Neural progenitor cell (in vitro differentiated cells): ENCODE data around the gene ACAA1. TPM values are rescaled to one million over a fixed set of nuclear protein-coding genes. Genes with fewer than 3 reads are reported as not detected.

ENCODE experiments used
- DNase-seq: peaks from one replicate; pipeline ENCODE4 v3.0.0-alpha.2; 2016; ENCODE audit warnings: low spot score
- H2AFZ ChIP-seq: fragments of 200-600 bp; sonication (generic); replicated peaks from 2 replicates; pipeline ENCODE4 v1.6.1; 2016; ENCODE audit warnings: antibody characterized with exemption
- H3F3A ChIP-seq: fragments of 200-600 bp; sonication (generic); 2 replicates; pipeline ENCODE4 v1.6.1; 2016; ENCODE audit warnings: antibody characterized with exemption, low read depth
- H3K27ac ChIP-seq: fragments of 200-600 bp; sonication (generic); 2 replicates; pipeline ENCODE4 v1.5.1; 2016; ENCODE audit warnings: mild to moderate bottlenecking
- H3K27me3 ChIP-seq: fragments of 200-600 bp; sonication (generic); 2 replicates; pipeline ENCODE4 v1.6.1; 2016; ENCODE audit warnings: mild to moderate bottlenecking, moderate library complexity
- H3K36me3 ChIP-seq: fragments of 200-600 bp; sonication (generic); 2 replicates; pipeline ENCODE4 v1.5.1; 2016
- H3K4me1 ChIP-seq: fragments of 200-600 bp; sonication (generic); 2 replicates; pipeline ENCODE4 v1.6.1; 2016; ENCODE audit warnings: mixed run types
- H3K4me2 ChIP-seq: fragments of 200-600 bp; sonication (generic); 2 replicates; pipeline ENCODE4 v1.6.1; 2016
- H3K4me3 ChIP-seq: fragments of 200-600 bp; sonication (generic); 2 replicates; pipeline ENCODE4 v1.5.1; 2016
- H3K79me2 ChIP-seq: fragments of 200-600 bp; sonication (generic); 2 replicates; pipeline ENCODE4 v1.6.1; 2016; ENCODE audit warnings: low read depth
- H3K9ac ChIP-seq: fragments of 200-600 bp; sonication (generic); 2 replicates; pipeline ENCODE4 v1.6.1; 2016
- H3K9me3 ChIP-seq: fragments of 200-600 bp; sonication (generic); 2 replicates; pipeline ENCODE4 v1.5.1; 2016; ENCODE audit warnings: low read depth
- H4K20me1 ChIP-seq: fragments of 200-600 bp; sonication (generic); 2 replicates; pipeline ENCODE4 v1.6.1; 2016; ENCODE audit warnings: low read depth
- H3K27ac Mint-ChIP-seq: 3 replicates; pipeline ENCODE4 v1.8.0; 2021; ENCODE audit warnings: mixed read lengths
- H3K27me3 Mint-ChIP-seq: 2 replicates; pipeline ENCODE4 v1.8.0; 2022; ENCODE audit warnings: low read depth, mild to moderate bottlenecking, inconsistent platforms, moderate library complexity, mixed read lengths; ENCODE audit not compliant: insufficient read depth
- H3K36me3 Mint-ChIP-seq: 3 replicates; pipeline ENCODE4 v1.8.0; 2021; ENCODE audit warnings: mixed read lengths
- H3K4me1 Mint-ChIP-seq: 3 replicates; pipeline ENCODE4 v1.8.0; 2021; ENCODE audit warnings: mixed read lengths
- H3K4me3 Mint-ChIP-seq: 3 replicates; pipeline ENCODE4 v1.8.0; 2021; ENCODE audit warnings: mild to moderate bottlenecking, moderate library complexity, mixed read lengths
- H3K9me3 Mint-ChIP-seq: 3 replicates; pipeline ENCODE4 v1.8.0; 2020; ENCODE audit warnings: mixed read lengths
- EZH2 ChIP-seq: fragments of 200-600 bp; sonication (generic); IDR thresholded peaks from 2 replicates; pipeline ENCODE4 v1.6.1; 2017; ENCODE audit warnings: antibody characterized with exemption, mild to moderate bottlenecking, moderate library complexity
- EZH2phosphoT487 ChIP-seq: fragments of 200-600 bp; sonication (generic); IDR thresholded peaks from 2 replicates; pipeline ENCODE4 v1.6.1; 2017; ENCODE audit warnings: antibody characterized with exemption
- total RNA-seq: library from RNA; depleted of rRNA; stranded (reverse); fragments of >200 nt; gene quantifications from 2 replicates; pipeline ENCODE4 v1.2.3, GENCODE V29; 2015; ENCODE audit warnings: low replicate concordance
- TF ChIP-seq, protein P1 (sequence below): fragments of 200-600 bp; sonication (generic); IDR thresholded peaks from 2 replicates; pipeline ENCODE4 v1.5.1; 2017; ENCODE audit warnings: antibody characterized with exemption, mild to moderate bottlenecking

Gene ACAA1
- total RNA-seq, 1 donor from 2014 or later: 3.3 TPM

GRCh38 chr3:38146504-38146903 is 9.6 kb upstream of the ACAA1 start:
- DNase-seq: no peak
- H3K4me3 Mint-ChIP-seq: no peak overlapping the region
- H2AFZ ChIP-seq: no peak overlapping the region
- H3K36me3 ChIP-seq: no peaks in the 10 kb centered on the region
- H3K27ac ChIP-seq: no peak overlapping the region
- peaks cover 8% of the 10 kb centered on the region for H3K9me3 ChIP-seq
- H3F3A ChIP-seq: no peaks in the 10 kb centered on the region
- no peaks in the 10 kb centered on the region for H3K27me3 Mint-ChIP-seq
- H3K4me3 ChIP-seq: no peak overlapping the region
- H3K4me1 Mint-ChIP-seq: no peaks in the 10 kb centered on the region
- H3K27me3 ChIP-seq: no peaks in the 10 kb centered on the region
- no peak overlapping the region for H3K4me2 ChIP-seq
- no peak overlapping the region for H3K27ac Mint-ChIP-seq
- H4K20me1 ChIP-seq: no peaks in the 10 kb centered on the region
- TF ChIP-seq EZH2phosphoT487 (no peak), EZH2 (no peak)
- TF ChIP-seq, protein P1, sequence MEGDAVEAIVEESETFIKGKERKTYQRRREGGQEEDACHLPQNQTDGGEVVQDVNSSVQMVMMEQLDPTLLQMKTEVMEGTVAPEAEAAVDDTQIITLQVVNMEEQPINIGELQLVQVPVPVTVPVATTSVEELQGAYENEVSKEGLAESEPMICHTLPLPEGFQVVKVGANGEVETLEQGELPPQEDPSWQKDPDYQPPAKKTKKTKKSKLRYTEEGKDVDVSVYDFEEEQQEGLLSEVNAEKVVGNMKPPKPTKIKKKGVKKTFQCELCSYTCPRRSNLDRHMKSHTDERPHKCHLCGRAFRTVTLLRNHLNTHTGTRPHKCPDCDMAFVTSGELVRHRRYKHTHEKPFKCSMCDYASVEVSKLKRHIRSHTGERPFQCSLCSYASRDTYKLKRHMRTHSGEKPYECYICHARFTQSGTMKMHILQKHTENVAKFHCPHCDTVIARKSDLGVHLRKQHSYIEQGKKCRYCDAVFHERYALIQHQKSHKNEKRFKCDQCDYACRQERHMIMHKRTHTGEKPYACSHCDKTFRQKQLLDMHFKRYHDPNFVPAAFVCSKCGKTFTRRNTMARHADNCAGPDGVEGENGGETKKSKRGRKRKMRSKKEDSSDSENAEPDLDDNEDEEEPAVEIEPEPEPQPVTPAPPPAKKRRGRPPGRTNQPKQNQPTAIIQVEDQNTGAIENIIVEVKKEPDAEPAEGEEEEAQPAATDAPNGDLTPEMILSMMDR: no peak
- H3K36me3 Mint-ChIP-seq: no peaks in the 10 kb centered on the region
- no peaks in the 10 kb centered on the region for H3K79me2 ChIP-seq
- H3K9ac ChIP-seq: no peak overlapping the region
- H3K9me3 Mint-ChIP-seq: peaks cover 7% of the 10 kb centered on the region
- H3K4me1 ChIP-seq: no peaks in the 10 kb centered on the region

DNA sequence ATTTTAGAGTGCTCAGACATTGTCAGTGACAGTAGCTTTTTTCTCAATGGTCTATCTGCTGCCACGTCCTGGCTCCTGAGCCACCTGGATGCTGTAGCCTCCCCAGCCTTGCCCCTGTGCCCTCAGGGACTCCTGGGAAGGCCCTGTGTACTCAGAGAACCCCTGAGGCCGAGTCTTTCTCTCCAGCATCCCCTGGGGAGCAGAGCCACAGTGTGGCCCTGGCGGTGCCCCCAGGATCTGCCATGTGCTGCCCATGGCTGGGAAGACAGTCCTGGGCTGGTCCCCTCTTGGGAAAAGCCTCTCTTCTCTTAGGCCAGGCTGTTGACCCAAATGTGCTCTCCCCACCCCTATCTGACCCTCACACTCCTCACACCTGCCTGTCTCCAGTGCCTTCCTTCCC is 6.6 kb upstream of the ACAA1 start:
- H3K4me3 ChIP-seq: no peak overlapping the region
- Mint-ChIP-seq H3K4me3 (no peak overlapping the region), H3K27ac (no peak overlapping the region), H3K36me3 (no peaks in the 10 kb centered on the region), H3K9me3 (peaks cover 7% of the 10 kb centered on the region), H3K27me3 (peaks cover 15% of the 10 kb centered on the region), H3K4me1 (no peaks in the 10 kb centered on the region)
- H3K4me2 ChIP-seq: no peak overlapping the region
- peaks cover 8% of the 10 kb centered on the region for H3K4me1 ChIP-seq
- H3F3A ChIP-seq: no peaks in the 10 kb centered on the region
- H3K79me2 ChIP-seq: peaks cover 13% of the 10 kb centered on the region
- DNase-seq: no peak
- H4K20me1 ChIP-seq: no peaks in the 10 kb centered on the region
- TF ChIP-seq, protein P1: no peak
- no peak for TF ChIP-seq EZH2phosphoT487
- TF ChIP-seq EZH2: no peak
- H3K9ac ChIP-seq: no peak overlapping the region
- no peak overlapping the region for H2AFZ ChIP-seq
- no peaks in the 10 kb centered on the region for H3K36me3 ChIP-seq
- peaks cover 8% of the 10 kb centered on the region for H3K9me3 ChIP-seq
- H3K27me3 ChIP-seq: no peaks in the 10 kb centered on the region
- H3K27ac ChIP-seq: no peak overlapping the region

DNA sequence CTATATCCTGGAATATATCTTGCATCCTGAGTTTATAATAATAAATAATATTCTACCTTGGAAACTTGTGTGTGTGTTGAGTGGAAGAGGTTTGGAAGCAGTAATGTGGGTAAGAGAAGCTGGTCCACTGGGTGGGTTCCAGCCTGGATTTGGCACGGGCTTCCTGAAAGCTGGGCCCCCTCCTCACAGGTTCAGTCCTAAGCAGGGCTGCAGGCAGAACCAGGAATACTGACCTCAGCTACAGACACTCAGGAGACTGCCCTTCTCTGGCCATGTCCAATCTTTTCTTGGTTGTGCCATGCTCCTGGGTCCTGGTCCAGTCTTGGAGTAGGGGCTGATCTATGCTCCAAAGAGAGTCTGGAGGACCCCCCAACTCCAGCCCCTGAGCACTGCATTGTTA is 6.0 kb upstream of the ACAA1 start:
- Mint-ChIP-seq H3K36me3 (no peaks in the 10 kb centered on the region), H3K4me1 (peaks cover 4% of the 10 kb centered on the region), H3K4me3 (no peak overlapping the region), H3K9me3 (peaks cover 7% of the 10 kb centered on the region), H3K27me3 (peaks cover 19% of the 10 kb centered on the region), H3K27ac (no peak overlapping the region)
- Histone ChIP-seq H3K36me3 (no peaks in the 10 kb centered on the region), H3K27me3 (no peaks in the 10 kb centered on the region), H3K9me3 (peaks cover 8% of the 10 kb centered on the region), H3K4me1 (peaks cover 8% of the 10 kb centered on the region), H3F3A (peaks cover 4% of the 10 kb centered on the region), H3K9ac (no peak overlapping the region), H3K27ac (no peak overlapping the region), H3K4me3 (no peak overlapping the region), H2AFZ (no peak overlapping the region), H4K20me1 (no peaks in the 10 kb centered on the region), H3K79me2 (peaks cover 13% of the 10 kb centered on the region), H3K4me2 (no peak overlapping the region)
- TF ChIP-seq, protein P1: no peak
- TF ChIP-seq EZH2phosphoT487: no peak
- TF ChIP-seq EZH2: no peak
- DNase-seq: no peak

DNA sequence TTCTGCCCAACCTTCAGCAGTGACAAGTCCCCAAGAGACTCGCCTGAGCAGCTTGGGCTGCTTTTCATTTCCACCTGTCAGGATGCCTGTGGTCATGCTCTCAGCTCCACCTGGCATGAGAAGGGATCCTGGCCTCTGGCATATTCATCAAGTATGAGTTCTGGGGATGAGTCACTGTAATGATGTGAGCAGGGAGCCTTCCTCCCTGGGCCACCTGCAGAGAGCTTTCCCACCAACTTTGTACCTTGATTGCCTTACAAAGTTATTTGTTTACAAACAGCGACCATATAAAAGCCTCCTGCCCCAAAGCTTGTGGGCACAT is 5.0 kb upstream of the ACAA1 start:
- Mint-ChIP-seq H3K27ac (no peak overlapping the region), H3K9me3 (peaks cover 7% of the 10 kb centered on the region), H3K4me1 (peaks cover 9% of the 10 kb centered on the region), H3K36me3 (no peaks in the 10 kb centered on the region), H3K27me3 (peaks cover 26% of the 10 kb centered on the region), H3K4me3 (no peak overlapping the region)
- Histone ChIP-seq H3K9ac (no peak overlapping the region), H3K27me3 (no peaks in the 10 kb centered on the region), H3K36me3 (no peaks in the 10 kb centered on the region), H3K4me1 (peaks cover 8% of the 10 kb centered on the region), H3K9me3 (peaks cover 6% of the 10 kb centered on the region), H4K20me1 (no peaks in the 10 kb centered on the region), H3K79me2 (peaks cover 13% of the 10 kb centered on the region), H3K4me3 (no peak overlapping the region), H3K4me2 (no peak overlapping the region), H3F3A (peaks cover 11% of the 10 kb centered on the region), H3K27ac (no peak overlapping the region), H2AFZ (no peak overlapping the region)
- no peak for DNase-seq
- TF ChIP-seq, protein P1: no peak
- no peak for TF ChIP-seq EZH2
- no peak for TF ChIP-seq EZH2phosphoT487
